NCI-H2107 (cell line): ENCODE measurements around the gene MRGPRX3.

Experiments
- DNase-seq: peaks from one replicate; lab custom pipeline; 2025; lab: John Stamatoyannopoulos, UW

MRGPRX3 gene

GRCh38 chr11:18168372-18168771 is 36.0 kb downstream of the MRGPRX3 start:
- DNase-seq, result no peak

- DNase-seq, result no peak
Observed at GRCh38 chr11:18171377-18172000, 39.1 kb downstream of the MRGPRX3 start.

GRCh38 chr11:18172666-18173065 is 40.3 kb downstream of the MRGPRX3 start, which contains the start of gene MRGPRX4:
TSS of gene MRGPRX4 (plus strand) at chr11:18172837. CDS start at chr11:18173257, 420 bp downstream.
- DNase-seq, result no peak

GRCh38 chr11:18173225-18173866 is 41.0 kb downstream of the MRGPRX3 start:
- DNase-seq, result no peak
